Medulla oblongata (tissue), 1 donor: ENCODE data around the gene POLR3GL.

Source experiments
- DNase-seq: peaks from one replicate; pipeline ENCODE4 v3.0.0-alpha.2; 2015; ENCODE audit errors: extremely low spot score

POLR3GL gene

DNA sequence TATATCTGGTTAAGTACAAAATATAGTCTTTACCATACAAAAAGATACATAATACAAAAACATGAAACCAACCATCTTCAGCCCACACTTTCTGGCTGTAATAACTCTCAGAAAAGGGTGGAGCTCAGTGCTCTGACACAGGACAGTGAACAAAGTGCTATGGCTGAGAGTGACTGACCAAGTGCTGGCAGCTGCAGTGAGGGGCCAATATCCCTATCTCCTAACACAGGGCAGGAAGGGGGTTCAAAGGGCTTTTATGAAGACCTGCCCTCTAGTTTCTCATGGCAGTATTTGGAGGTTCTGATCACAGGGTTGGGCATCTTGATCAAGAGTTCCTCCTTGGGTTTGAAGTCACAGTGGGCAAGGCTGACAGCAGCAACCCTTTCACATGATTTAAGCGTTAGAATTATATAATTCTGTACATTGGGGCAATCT is 28.0 kb downstream of the POLR3GL start:
- DNase-seq: no peak

- DNase-seq: no peak
Measured at GRCh38 chr1:145992958-145993617, 28.6 kb downstream of the POLR3GL start.

DNA sequence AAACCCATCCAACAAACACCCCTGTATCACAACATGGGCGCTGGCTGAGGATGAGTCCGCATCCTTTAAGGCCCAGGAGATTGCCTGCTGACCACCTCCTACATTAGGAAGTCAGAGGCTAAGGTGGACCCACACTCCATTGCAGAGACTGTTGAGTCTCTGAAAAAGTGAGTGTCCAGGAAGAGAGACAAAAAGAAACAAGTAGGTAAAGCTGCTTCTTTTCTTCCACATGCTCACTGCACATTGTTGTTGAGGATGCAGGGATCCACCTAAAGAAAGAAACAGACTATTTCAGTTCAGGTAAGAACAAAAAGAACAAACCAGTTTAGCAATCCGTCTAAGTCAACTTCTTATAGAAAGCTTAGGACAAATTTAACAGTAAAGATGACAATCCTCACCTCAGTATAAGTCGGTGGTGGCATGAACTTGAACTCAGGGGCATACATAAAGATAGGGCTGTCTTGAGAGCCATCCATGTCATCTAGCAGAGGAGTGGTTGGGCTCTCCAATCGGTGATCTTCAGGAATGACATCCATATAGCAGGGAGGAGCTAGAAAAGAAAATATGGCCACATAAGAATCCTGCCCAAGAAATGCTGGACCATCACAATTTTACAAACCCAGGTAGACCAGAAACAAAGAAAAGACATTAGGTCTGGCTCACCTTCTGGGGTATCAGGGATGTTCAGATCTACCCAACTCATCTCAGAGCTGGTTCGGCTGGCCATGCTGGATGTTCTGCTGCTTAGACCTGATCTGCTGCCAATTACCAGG is 29.3 kb downstream of the POLR3GL start:
- DNase-seq: no peak

DNA sequence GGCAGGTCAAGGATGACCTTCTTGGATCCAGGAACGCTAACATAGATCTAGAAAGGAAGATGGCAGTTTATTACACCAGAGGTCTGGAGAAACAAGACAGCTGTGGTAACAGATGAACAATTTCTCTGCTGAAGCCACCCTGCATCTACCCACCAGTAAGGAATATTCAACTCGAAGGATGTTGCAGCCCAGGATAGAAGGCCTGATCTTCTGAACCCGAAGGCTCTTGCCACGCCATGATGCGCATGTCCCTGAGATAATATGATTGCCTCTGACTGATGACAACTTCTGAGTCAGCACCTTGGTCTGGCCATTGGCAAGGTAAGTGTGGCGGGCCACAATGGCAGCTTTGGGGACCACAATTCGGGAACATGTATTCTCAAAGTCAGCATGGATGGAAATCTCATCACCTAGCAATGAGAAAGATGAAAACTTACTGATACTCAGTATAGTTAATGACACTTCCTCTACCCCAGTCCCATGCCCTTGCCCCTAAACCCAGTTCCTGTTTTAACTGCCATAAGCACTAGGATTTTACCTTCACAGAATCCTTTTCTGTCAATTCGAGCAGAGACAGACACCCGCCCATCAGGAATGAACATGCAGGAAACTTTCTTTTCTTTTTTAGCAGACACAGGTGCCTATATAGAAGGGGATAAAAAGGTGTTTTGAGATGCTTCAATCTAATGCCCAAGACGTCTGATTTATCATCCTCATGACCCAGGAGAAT is 30.1 kb downstream of the POLR3GL start:
- peak; percentile 54 for DNase-seq

DNA sequence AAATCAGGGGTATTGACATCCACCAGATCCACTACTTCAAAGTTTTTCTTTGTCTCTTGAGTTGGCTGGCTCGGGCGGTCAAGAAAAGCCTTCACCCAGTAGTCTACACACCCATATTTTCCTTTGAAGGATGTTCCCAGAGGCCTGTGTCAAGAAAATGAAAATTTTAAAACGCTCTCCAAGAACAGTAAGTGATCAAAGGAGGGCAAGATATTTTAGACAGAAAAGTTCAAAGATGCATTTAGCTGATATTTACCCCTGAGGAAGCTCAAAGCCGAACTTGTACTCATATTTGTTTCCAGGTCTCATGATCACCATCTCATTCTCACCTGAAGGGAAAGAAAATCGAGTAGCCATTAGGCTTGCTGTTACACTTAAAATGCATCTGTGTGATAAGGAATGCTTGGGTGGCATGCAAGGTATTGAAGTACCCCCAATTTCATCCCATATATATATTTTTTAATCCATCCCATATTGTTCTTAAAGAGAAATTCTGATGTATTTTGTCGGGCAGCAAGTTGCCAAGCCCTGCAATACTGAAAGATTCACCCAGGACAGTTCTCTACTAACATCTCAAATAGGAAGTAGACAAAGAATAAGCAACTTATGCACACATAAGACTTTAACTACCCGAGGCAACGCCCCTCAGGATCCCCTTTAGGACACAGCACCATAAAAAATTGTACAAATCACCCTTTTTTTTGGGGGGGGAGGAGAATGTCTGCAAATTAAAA is 30.8 kb downstream of the POLR3GL start:
- DNase-seq: no peak

DNA sequence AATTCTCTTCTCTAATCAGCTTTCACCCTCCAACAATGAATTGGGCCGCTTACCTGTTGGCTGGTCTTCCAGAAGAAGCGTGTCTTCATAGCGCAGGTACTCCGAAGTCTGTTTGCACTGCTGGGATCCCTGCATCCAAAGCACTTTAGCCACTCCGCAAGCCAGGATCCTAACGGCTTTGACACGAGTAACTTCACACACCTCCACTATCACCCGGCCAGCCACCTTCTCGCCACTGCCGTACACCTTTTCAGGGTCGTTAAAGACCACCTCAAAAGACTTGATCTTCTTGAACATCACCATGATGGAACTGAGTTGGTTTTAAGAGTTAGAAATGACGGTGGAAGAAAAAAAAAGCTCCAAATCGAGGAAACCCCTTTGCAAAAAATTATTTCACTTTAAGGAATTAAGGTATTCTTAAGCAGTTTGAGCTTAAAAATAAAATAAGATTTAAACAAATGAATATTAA is 31.5 kb downstream of the POLR3GL start:
- DNase-seq: no peak

DNA sequence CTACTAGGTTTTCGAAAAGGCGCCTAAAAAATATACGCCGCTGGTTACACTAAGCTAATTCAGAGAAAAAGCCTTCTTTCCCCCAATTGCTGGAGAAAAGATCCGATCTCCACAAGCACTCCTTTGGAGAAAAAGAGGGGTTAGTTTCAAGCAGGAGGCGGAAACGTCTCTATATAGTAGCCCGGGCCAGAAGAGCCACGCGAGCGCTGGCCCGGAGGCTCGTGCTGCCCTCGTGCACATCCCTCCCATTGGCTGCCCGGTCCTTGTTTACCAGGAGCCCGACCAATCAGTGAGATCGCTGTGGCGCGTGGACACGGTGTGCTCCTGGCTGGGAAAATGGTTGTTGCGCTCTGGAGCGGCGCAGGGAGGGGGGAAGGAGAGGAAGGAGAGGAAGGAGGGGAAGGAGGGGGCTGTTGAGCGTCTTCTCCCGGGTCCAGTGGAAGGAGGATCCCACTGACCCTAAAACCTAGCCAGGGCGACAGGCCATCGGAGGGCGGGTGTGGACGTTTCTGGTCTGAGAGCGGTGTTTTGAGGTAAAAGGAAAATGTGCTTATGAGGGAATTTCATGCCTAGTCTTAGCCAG is 32.0 kb downstream of the POLR3GL start, which contains the start of gene TXNIP:
Gene TXNIP, minus strand, starts transcription at position 147 of the 583 bp plus-strand sequence. CDS start 313 bp downstream, outside the sequence.
- peak; percentile 100 for DNase-seq

DNA sequence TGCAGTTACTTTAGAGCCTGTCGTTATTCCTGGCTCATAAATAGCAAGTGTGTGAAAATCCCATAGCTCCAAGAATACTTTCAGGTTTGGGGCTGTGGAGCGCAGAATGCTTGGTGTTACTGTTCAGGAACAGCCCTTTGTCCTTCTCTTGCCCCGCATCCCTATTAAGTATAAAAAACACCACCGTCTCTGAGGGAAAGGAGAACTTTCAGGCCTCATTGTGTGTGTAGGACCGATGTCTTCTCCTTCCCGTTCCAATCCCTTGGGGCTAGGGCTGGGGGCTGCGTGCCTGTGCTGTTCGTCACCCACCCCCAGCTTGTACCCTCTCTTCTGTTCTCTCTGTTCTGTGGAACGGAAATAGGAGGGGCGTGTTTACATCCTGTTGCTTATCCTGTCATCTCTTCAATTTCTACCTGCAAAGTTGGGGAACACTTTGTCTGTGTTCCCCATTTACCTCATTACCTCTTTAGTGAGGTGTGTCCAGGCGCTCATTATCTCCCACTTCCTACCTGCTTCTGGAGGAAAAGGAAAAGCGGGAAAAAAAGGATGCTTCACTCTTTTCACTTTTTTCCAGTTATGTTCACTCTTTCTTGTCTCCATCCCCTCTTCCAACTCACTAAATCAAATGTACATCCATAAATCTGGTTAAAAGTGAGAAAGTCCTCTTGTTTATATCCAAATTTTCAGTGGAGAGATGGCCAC is 32.7 kb downstream of the POLR3GL start:
- no peak for DNase-seq

DNA sequence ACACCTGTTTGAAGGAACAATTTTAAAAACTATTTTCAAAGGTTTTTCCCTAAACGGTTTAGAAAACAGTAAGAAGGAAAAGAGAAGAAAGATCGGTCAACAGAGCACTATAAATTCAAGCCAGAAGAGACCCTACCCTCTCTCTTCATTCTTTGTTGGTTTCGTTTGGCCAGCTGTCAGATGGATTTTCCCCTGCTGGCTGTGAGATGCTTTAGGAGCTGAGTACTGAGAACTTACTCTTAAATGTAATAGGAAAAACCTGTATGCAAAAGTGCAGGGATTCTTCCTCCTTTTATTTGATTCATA is 33.2 kb downstream of the POLR3GL start:
- peak; percentile 73 for DNase-seq

GRCh38 chr1:145999321-146000024 is 35.0 kb downstream of the POLR3GL start:
- no peak for DNase-seq

DNA sequence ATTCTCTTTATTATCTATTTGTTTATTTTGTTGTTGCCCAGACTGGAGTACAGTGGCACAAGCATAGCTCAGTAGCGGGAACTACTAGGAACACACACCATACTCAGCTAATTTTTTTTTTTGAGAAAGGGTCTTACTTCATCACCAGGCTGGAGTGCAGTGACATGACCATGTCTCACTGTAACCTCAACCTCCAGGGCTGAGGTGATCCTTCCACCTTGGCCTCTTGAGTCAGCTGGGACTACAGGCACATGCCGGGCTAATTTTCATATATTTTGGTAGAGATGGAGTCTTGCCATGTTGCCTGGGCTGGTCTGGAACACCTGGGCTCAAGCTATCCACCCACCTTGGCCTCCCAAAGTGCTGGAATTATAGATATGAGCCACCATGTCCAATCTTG is 37.2 kb downstream of the POLR3GL start:
- no peak for DNase-seq

DNA sequence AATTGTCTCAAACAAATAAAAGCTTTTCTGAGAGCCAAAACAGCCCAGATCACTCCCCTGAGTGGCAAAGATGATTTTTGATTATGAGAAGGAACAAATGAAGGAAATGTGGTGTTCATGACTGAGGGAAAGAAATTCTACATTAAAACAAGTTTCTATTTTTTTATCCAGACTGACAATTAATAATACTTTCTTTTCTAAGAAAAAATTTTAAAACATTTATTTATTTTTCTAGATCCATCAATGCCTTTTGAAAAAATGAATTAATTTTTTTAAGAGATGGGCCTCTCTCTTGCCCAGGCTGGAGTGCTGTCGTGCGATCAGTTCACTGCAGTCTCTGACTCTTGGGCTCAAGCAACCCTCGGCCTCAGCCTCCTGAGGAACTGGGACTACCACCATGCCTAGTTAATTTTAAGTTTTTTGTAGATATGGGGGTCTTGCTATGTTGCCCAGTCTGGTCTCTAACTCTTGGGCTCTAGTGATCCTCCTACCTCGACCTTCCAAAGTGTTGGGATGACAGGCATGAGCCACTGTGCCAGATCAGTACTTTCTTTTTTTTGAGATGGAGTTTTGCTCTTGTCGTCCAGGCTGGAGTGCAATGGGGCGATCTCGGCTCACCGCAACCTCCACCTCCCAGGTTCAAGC is 43.1 kb downstream of the POLR3GL start:
- no peak for DNase-seq

- DNase-seq: no peak
Measured at GRCh38 chr1:146010126-146010738, 45.7 kb downstream of the POLR3GL start.

- peak; percentile 89 for DNase-seq
Measured at GRCh38 chr1:146012703-146013558, 48.4 kb downstream of the POLR3GL start.

DNA sequence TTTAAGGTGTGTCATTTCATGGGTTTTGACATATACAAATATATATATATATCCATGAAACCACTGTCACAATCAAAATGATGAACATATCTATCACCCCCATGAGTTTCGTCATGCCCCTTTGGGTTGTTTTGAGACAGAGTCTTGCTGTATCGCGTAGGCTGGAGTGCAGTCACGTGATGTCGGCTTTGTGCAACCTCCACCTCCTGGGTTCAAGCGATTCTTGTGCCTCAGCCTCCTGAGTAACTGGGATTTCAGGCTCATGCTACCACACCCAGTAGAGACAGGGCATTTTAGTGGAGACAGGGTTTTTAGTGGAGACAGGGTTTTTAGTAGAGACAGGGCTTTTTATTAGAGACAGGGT is 49.1 kb downstream of the POLR3GL start:
- DNase-seq: no peak

- DNase-seq: no peak
Measured at GRCh38 chr1:146016891-146017290, 52.4 kb downstream of the POLR3GL start.

- no peak for DNase-seq
Measured at GRCh38 chr1:146019231-146020057, 55.0 kb downstream of the POLR3GL start.
